ENCODE data around the gene RFC2.

Gene RFC2

GRCh38 chr7:74282748-74283459, 28.7 kb upstream of the RFC2 start:
- TF ChIP-seq, protein P1, sequence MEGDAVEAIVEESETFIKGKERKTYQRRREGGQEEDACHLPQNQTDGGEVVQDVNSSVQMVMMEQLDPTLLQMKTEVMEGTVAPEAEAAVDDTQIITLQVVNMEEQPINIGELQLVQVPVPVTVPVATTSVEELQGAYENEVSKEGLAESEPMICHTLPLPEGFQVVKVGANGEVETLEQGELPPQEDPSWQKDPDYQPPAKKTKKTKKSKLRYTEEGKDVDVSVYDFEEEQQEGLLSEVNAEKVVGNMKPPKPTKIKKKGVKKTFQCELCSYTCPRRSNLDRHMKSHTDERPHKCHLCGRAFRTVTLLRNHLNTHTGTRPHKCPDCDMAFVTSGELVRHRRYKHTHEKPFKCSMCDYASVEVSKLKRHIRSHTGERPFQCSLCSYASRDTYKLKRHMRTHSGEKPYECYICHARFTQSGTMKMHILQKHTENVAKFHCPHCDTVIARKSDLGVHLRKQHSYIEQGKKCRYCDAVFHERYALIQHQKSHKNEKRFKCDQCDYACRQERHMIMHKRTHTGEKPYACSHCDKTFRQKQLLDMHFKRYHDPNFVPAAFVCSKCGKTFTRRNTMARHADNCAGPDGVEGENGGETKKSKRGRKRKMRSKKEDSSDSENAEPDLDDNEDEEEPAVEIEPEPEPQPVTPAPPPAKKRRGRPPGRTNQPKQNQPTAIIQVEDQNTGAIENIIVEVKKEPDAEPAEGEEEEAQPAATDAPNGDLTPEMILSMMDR (IDR thresholded peaks at IDR 0.05; ENCODE audit: control insufficient read depth, insufficient read depth, low read depth, low read length, missing control alignments), result no peak
- no peak overlapping the region for H3K4me3 ChIP-seq (ENCODE audit: control insufficient read depth, low read depth, low read length)
- no peak for DNase-seq (ENCODE audit: low read depth)

DNA sequence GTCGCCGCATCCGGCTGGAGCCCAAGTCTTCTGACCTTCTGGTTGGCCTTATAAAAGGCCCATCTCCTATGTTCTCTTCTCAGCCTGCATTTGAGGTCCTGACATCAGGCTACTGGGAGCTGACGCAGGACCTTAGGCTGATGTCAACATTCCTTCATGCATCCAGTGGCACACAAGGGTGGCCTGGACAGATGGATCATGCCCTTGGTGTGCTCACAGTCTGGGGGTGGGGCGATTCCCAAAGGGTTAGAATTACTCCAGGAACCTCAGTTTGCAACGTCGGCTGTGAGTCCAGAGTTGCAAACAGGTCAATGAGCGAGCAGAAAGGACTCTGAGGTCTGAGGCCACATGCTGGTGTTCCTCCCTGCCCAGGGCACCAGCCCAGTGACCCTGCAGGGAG, 26.8 kb upstream of the RFC2 start:
- no peak for DNase-seq (ENCODE audit: low read depth)
- H3K4me3 ChIP-seq (ENCODE audit: control insufficient read depth, low read depth, low read length), result no peak overlapping the region
- TF ChIP-seq, protein P1 (IDR thresholded peaks at IDR 0.05; ENCODE audit: control insufficient read depth, insufficient read depth, low read depth, low read length, missing control alignments), result no peak

- TF ChIP-seq, protein P1 (IDR thresholded peaks at IDR 0.05; ENCODE audit: control insufficient read depth, insufficient read depth, low read depth, low read length, missing control alignments), result no peak
- H3K4me3 ChIP-seq (ENCODE audit: control insufficient read depth, low read depth, low read length), result no peak overlapping the region
- no peak for DNase-seq (ENCODE audit: low read depth)
These were observed 23.4 kb upstream of the RFC2 start for GRCh38 chr7:74277636-74278035.

DNA sequence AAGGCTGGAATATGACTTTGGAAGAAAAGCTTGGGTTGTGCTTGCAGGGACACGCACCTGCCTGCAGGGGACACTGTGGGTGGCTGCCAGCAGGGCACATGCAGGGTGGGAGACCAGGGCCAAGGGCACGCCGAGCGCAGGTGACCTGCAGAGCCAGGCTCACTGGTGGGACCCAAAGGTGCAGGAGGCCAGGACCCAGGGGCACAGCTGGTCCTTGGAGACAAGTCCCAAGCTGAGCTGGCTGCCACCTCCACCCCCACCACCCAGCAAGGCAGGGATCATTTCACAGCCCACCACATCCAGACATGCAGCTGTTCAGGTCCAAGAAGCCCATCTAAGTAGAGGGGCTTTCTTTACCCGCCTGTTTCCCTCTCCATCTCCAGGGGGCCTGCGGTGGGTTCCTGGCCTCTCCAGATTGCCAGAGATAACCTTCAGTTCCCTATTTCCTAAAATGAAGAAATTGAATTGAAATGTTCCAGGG, 21.2 kb upstream of the RFC2 start:
- DNase-seq (ENCODE audit: low read depth), result no peak
- TF ChIP-seq, protein P1 (IDR thresholded peaks at IDR 0.05; ENCODE audit: control insufficient read depth, insufficient read depth, low read depth, low read length, missing control alignments), result peak; percentile 52
- H3K4me3 ChIP-seq (ENCODE audit: control insufficient read depth, low read depth, low read length), result no peak overlapping the region

DNA sequence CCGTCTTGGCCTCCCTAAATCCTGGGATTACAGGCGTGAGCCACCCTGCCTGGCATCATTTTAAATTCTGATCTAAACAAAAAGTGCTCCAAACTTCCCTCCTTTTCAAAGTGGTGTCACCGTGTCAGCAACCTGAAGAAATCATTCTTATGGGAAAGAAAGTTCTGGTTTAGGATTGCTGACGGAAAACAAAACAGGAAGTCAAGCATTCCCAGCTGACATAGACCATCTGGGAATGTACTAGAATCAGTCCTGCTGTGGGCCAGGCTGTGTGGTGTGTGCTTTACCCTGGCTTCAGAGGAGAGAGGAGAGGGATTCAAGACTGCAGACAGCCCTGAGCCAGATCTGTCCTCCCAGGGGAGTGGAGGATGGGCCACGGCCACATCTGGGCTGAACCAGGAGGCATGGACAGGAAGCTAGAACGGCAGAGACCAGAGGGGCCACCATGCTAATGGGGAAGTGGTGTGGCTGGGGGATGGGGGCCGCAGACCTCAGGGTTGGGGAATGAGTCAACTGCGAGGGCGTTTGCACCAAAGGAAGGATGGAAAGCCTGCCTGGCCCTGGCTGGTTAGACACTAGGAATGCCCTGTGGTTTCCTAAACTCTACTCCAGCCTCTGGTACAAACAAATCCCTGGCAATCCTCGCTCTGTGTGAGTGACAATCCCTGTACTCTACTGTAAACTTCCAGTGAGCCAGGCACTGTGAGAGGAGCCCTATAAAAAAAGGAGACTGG, 18.3 kb upstream of the RFC2 start:
- DNase-seq (ENCODE audit: low read depth), result peak; percentile 87
- TF ChIP-seq, protein P1 (IDR thresholded peaks at IDR 0.05; ENCODE audit: control insufficient read depth, insufficient read depth, low read depth, low read length, missing control alignments), result no peak
- H3K4me3 ChIP-seq (ENCODE audit: control insufficient read depth, low read depth, low read length), result no peak overlapping the region

- no peak for DNase-seq (ENCODE audit: low read depth)
- TF ChIP-seq, protein P1 (IDR thresholded peaks at IDR 0.05; ENCODE audit: control insufficient read depth, insufficient read depth, low read depth, low read length, missing control alignments), result no peak
- no peak overlapping the region for H3K4me3 ChIP-seq (ENCODE audit: control insufficient read depth, low read depth, low read length)
These were observed 17.5 kb upstream of the RFC2 start for GRCh38 chr7:74271742-74272141.
